ENCODE data around the gene NXPH3.

Gene NXPH3

GRCh38 chr17:49629447-49629846, 53.8 kb downstream of the NXPH3 start:
- no peak for DNase-seq (ENCODE audit: low read depth)

- no peak for DNase-seq (ENCODE audit: low read depth)
Observed at GRCh38 chr17:49630113-49630900, 54.6 kb downstream of the NXPH3 start.

GRCh38 chr17:49631496-49631895, 55.8 kb downstream of the NXPH3 start:
- DNase-seq (ENCODE audit: low read depth): no peak
